Panc1 (cell line): ENCODE measurements around the gene PCAT7. TPM values are rescaled to one million over a fixed set of nuclear protein-coding genes. Genes with fewer than 3 reads are reported as not detected.
"Not testable (repeated sequence)": the region's sequence is repeated elsewhere in the genome, so short reads cannot be mapped to it uniquely, and the experiment has no call there.

Experiments used
- ATAC-seq: fragments of 200-7000 bp; cut with Tn5 transposase; 2 replicates; pipeline ENCODE4 v1.9.1; 2020; ENCODE audit warnings: mild to moderate bottlenecking, moderate library complexity
- Bru-seq: library from RNA; stranded (reverse); fragments of 400-500 nt; gene quantifications from one replicate; lab custom pipeline; 2021; lab: Mats Ljungman, UMichigan
- BruChase-seq, 2 experiments: library from RNA; stranded (reverse); fragments of 400-500 nt; gene quantifications; one replicate each; lab custom pipeline; 2021; lab: Mats Ljungman, UMichigan
- BruUV-seq: library from RNA; stranded (reverse); fragments of 400-500 nt; replicated peaks from 2 replicates; lab custom pipeline; 2021; lab: Mats Ljungman, UMichigan
- CTCF ChIA-PET: fragments of 300-600 bp; sonication (Branson Sonifier 250); formaldehyde crosslinking; loops from one replicate; lab custom pipeline; 2022; ENCODE audit warnings: antibody characterized with exemption; lab: Charles Lee
- POLR2A ChIA-PET: fragments of 300-600 bp; sonication (Branson Sonifier 250); formaldehyde crosslinking; loops from one replicate; lab custom pipeline; 2022; ENCODE audit warnings: antibody characterized with exemption; lab: Charles Lee
- DNase-seq: peaks from one replicate; pipeline ENCODE4 v3.0.0-alpha.2; 2010; ENCODE audit warnings: low read depth, low spot score
- H3K27ac ChIP-seq: 2 replicates; pipeline ENCODE4 v1.5.1; 2011; ENCODE audit warnings: mild to moderate bottlenecking, low read length, inconsistent platforms
- H3K27me3 ChIP-seq: fragments of 200-500 bp; sonication (Bioruptor generic); 2 replicates; pipeline ENCODE4 v1.6.0; 2014; ENCODE audit warnings: low read length, inconsistent platforms; ENCODE audit not compliant: control insufficient read depth, insufficient read depth
- H3K36me3 ChIP-seq: fragments of 200-500 bp; sonication (Bioruptor generic); 2 replicates; pipeline ENCODE4 v1.5.1; 2014; ENCODE audit warnings: inconsistent platforms, mild to moderate bottlenecking, low read length, moderate library complexity; ENCODE audit not compliant: control insufficient read depth, insufficient read depth
- H3K4me1 ChIP-seq: 2 replicates; pipeline ENCODE4 v1.5.1; 2011; ENCODE audit warnings: inconsistent platforms, mild to moderate bottlenecking, low read length, moderate library complexity; ENCODE audit not compliant: control insufficient read depth, insufficient read depth
- H3K4me3 ChIP-seq, 2 experiments: 2 replicates each; pipeline ENCODE4 v1.5.1; 2011 to 2012; ENCODE audit warnings: low read depth in 2 of 2, low read length in 2 of 2, mild to moderate bottlenecking in 2 of 2, inconsistent platforms in 1 of 2, moderate library complexity in 1 of 2
- H3K9me3 ChIP-seq: fragments of 200-500 bp; sonication (Bioruptor generic); 2 replicates; pipeline ENCODE4 v1.5.1; 2014; ENCODE audit warnings: low read depth, mild to moderate bottlenecking, inconsistent platforms, low read length, moderate library complexity; ENCODE audit not compliant: control insufficient read depth, insufficient read depth
- POLR2AphosphoS5 ChIP-seq: IDR thresholded peaks from 2 replicates; pipeline ENCODE4 v1.6.1; 2012; ENCODE audit warnings: mild to moderate bottlenecking, low read depth, low read length, moderate library complexity
- REST ChIP-seq, 2 experiments: IDR thresholded peaks; 2 replicates each; pipeline ENCODE4 v1.6.1; 2011 to 2012; ENCODE audit warnings: low read depth in 2 of 2, control low read depth in 1 of 2, low read length in 1 of 2, mild to moderate bottlenecking in 1 of 2, moderate library complexity in 1 of 2; ENCODE audit not compliant: insufficient read depth in 1 of 2
- SIN3A ChIP-seq: IDR thresholded peaks from 2 replicates; pipeline ENCODE4 v1.6.1; 2012; ENCODE audit warnings: low read depth, mild to moderate bottlenecking, low read length, moderate library complexity, borderline replicate concordance; ENCODE audit not compliant: insufficient read depth
- TCF7L2 ChIP-seq: IDR thresholded peaks from 2 replicates; pipeline ENCODE4 v1.6.1; 2011; ENCODE audit warnings: mild to moderate bottlenecking, low read depth, low read length, inconsistent platforms
- in situ Hi-C: cut with HindIII; loops from 2 replicates; pipeline ENCODE4 v1.10.0; 2016; ENCODE audit warnings: low sequenced_read_pairs, low pct_unique_long_range_greater_than_20kb
- intact Hi-C: fragments of 100-400 bp; cut with micrococcal nuclease; formaldehyde crosslinking; loops from one replicate; pipeline ENCODE4 v1.10.0; 2022; ENCODE audit not compliant: unreplicated experiment
- long read RNA-seq: library from polyadenylated mRNA; unstranded; transcript quantifications from one replicate; pipeline ENCODE4 v2.0.0, GENCODE V29; 2021; ENCODE audit not compliant: unreplicated experiment
- polyA plus RNA-seq: library from polyadenylated mRNA; unstranded; fragments of >200 nt; gene quantifications from one replicate; pipeline ENCODE4 v1.2.1, GENCODE V29; 2012; ENCODE audit warnings: missing spikeins; ENCODE audit not compliant: insufficient read length
- total RNA-seq: library from RNA; stranded (reverse); gene quantifications from one replicate; pipeline ENCODE4 v1.2.1, GENCODE V29; 2021; ENCODE audit not compliant: unreplicated experiment
- TF ChIP-seq, protein P1 (sequence below): fragments of 450-650 bp; IDR thresholded peaks from 2 replicates; pipeline ENCODE4 v1.5.1; 2017; ENCODE audit warnings: mild to moderate bottlenecking

The PCAT7 gene
- total RNA-seq, result 0.59 TPM
- polyA plus RNA-seq, result 0.82 TPM
- Bru-seq, nascent RNA, result percentile 23 among the genes with signal in this experiment
- BruChase-seq, experiment 1, labeled RNA remaining after a 2-hour chase, result percentile 27 among the genes with signal in this experiment
- BruChase-seq, experiment 2, labeled RNA remaining after a 6-hour chase, result percentile 27 among the genes with signal in this experiment
- long read RNA-seq, result 0 reads

- peak; percentile 99 for ATAC-seq
Measured at GRCh38 chr9:94554439-94555331, at the start of gene PCAT7. Gene PCAT7 (plus strand): TSS chr9:94555083.

GRCh38 chr9:94506370-94506769 is 48.5 kb upstream of the PCAT7 start:
- DNase-seq, CTCF ChIA-PET, POLR2A ChIA-PET, ATAC-seq, H3K27ac ChIP-seq, H3K27me3 ChIP-seq, H3K9me3 ChIP-seq, H3K4me1 ChIP-seq, H3K36me3 ChIP-seq, H3K4me3 ChIP-seq, BruUV-seq, in situ Hi-C loops, intact Hi-C loops: not testable (repeated sequence)

More at GRCh38 chr9:94554439-94555331, at the start of gene PCAT7:
- Histone ChIP-seq H3K36me3 (no peaks in the 10 kb centered on the region; the same call in 1 of the 2 replicates), H3K27me3 (no peaks in the 10 kb centered on the region), H3K4me3 (peak within 1 kb of the TSS; percentile 56), H3K27ac (peak within 1 kb of the TSS; percentile 73; the same call in 1 of the 2 replicates), H3K9me3 (no peaks in the 10 kb centered on the region), H3K4me1 (no peaks in the 10 kb centered on the region; the same call in 1 of the 2 replicates)
- in situ Hi-C loops, result no loop called here
- intact Hi-C loops, result loop anchor here (5.0 kb wide), 1 partner anchor 48 kb away; no protein-coding TSS in a partner anchor
- peak; percentile 25 for DNase-seq
- TF ChIP-seq POLR2AphosphoS5 (no peak), SIN3A (no peak), TCF7L2 (no peak), REST (IDR thresholded peaks at IDR 0.05; ENCODE audit: insufficient read depth in 1 of 2, low read depth in 2 of 2, low read length in 1 of 2) (no peak)
- TF ChIP-seq, protein P1, sequence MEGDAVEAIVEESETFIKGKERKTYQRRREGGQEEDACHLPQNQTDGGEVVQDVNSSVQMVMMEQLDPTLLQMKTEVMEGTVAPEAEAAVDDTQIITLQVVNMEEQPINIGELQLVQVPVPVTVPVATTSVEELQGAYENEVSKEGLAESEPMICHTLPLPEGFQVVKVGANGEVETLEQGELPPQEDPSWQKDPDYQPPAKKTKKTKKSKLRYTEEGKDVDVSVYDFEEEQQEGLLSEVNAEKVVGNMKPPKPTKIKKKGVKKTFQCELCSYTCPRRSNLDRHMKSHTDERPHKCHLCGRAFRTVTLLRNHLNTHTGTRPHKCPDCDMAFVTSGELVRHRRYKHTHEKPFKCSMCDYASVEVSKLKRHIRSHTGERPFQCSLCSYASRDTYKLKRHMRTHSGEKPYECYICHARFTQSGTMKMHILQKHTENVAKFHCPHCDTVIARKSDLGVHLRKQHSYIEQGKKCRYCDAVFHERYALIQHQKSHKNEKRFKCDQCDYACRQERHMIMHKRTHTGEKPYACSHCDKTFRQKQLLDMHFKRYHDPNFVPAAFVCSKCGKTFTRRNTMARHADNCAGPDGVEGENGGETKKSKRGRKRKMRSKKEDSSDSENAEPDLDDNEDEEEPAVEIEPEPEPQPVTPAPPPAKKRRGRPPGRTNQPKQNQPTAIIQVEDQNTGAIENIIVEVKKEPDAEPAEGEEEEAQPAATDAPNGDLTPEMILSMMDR, result peak; percentile 74
- CTCF ChIA-PET, result interaction anchor here (0.6 to 1.5 kb wide), 7 partner anchors 17 to 573 kb away, joined by 3 to 10 read pairs (median 5); partner anchors contain the start of gene FBP2
- no TSS peak for BruUV-seq
- POLR2A ChIA-PET, result interaction anchor here (0.6 kb wide), 2 partner anchors 79 to 429 kb away, joined by 5 to 6 read pairs; no protein-coding TSS in a partner anchor
